Metanephros (tissue), 1 donor: ENCODE measurements around the gene IFNL2. TPM values are rescaled to one million over a fixed set of nuclear protein-coding genes. Genes with fewer than 3 reads are reported as not detected.

Experiments
- total RNA-seq: library from RNA; depleted of rRNA; stranded (reverse); fragments of >200 nt; gene quantifications from one replicate; pipeline ENCODE4 v1.2.3, GENCODE V29; 2014

Gene IFNL2
- not detected for total RNA-seq

GRCh38 chr19:39268085-39268484, at the start of gene IFNL2:
Gene IFNL2, plus strand, starts transcription at chr19:39268396. Its CDS starts 173 bp downstream, at chr19:39268569.

GRCh38 chr19:39244410-39245100, 23.6 kb upstream of the IFNL2 start, which contains the start of gene IFNL3:
Gene IFNL3, minus strand, starts transcription at chr19:39245006. Its CDS starts 39 bp downstream, at chr19:39244967.

GRCh38 chr19:39248806-39249205, 19.4 kb upstream of the IFNL2 start, which contains the start of gene IFNL4:
Gene IFNL4, minus strand, starts transcription at chr19:39248856.

DNA sequence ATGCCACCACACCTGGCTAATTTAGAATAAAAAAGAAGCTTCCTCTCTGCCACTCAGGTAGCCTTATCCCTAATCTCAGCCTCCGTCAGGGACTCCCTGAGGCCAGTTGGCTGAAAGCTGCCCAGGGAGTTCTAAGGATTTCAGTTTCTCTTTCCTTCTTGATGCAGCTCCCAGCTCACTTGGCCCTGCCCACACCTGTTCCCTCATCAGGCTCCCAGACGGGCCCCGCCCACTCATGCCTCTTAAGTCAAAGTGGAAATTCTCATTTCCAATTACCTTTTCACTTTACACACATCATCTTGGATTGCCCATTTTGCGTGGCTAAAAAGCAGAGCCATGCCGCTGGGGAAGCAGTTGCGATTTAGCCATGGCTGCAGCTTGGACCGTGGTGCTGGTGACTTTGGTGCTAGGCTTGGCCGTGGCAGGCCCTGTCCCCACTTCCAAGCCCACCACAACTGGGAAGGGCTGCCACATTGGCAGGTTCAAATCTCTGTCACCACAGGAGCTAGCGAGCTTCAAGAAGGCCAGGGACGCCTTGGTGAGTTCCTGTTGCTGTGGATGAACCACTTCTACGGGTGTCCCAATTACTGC, 28.0 kb downstream of the IFNL2 start, which contains the start of gene IFNL1:
Gene IFNL1, plus strand, starts transcription at position 353 of the 591 bp plus-strand sequence. Its CDS starts 15 bp downstream, at position 368.

Other genes starting within 250 kb of the IFNL2 start
- gene FBXO27, start 235.8 kb upstream of the IFNL2 start, total RNA-seq: 2.7 TPM
- 0.23 TPM for gene ACP7, start 184.0 kb upstream of the IFNL2 start, total RNA-seq
- gene PAK4, start 142.6 kb upstream of the IFNL2 start, total RNA-seq: 38.0 TPM
- 2.3 TPM for gene NCCRP1, start 71.4 kb upstream of the IFNL2 start, total RNA-seq
- gene SYCN, start 64.1 kb upstream of the IFNL2 start, total RNA-seq: not detected
- not detected for gene IFNL3, start 23.4 kb upstream of the IFNL2 start, total RNA-seq
- gene IFNL4, start 19.5 kb upstream of the IFNL2 start, total RNA-seq: not detected
- gene IFNL1, start 28.0 kb downstream of the IFNL2 start, total RNA-seq: not detected
- gene LRFN1, start 52.5 kb downstream of the IFNL2 start, total RNA-seq: 2.7 TPM
- 19.1 TPM for gene GMFG, start 67.6 kb downstream of the IFNL2 start, total RNA-seq
- gene SAMD4B, start 74.0 kb downstream of the IFNL2 start, total RNA-seq: 87.2 TPM
- gene PAF1, start 122.7 kb downstream of the IFNL2 start, total RNA-seq: 30.4 TPM
- 58.0 TPM for gene MED29, start 123.0 kb downstream of the IFNL2 start, total RNA-seq
- 56.6 TPM for gene ZFP36, start 138.5 kb downstream of the IFNL2 start, total RNA-seq
- gene PLEKHG2, start 144.3 kb downstream of the IFNL2 start, total RNA-seq: 76.6 TPM
- gene RPS16, start 167.6 kb downstream of the IFNL2 start, total RNA-seq: 259 TPM
- gene SUPT5H, start 177.2 kb downstream of the IFNL2 start, total RNA-seq: 57.6 TPM
- 43.8 TPM for gene TIMM50, start 212.4 kb downstream of the IFNL2 start, total RNA-seq
- 0.35 TPM for gene DLL3, start 230.6 kb downstream of the IFNL2 start, total RNA-seq
- 4.7 TPM for gene SELENOV, start 246.7 kb downstream of the IFNL2 start, total RNA-seq